GM18526 (cell line): ENCODE data around the gene ILF2.

Experiments
- POLR2A ChIP-seq: IDR thresholded peaks from 3 replicates; pipeline ENCODE4 v1.6.1; 2011; ENCODE audit not compliant: insufficient read length; ENCODE audit errors: extremely low read depth

ILF2 gene

GRCh38 chr1:153640861-153641260 is 29.9 kb downstream of the ILF2 start:
- TF ChIP-seq POLR2A, result no peak

GRCh38 chr1:153639280-153639679 is 31.5 kb downstream of the ILF2 start:
- no peak for TF ChIP-seq POLR2A

- no peak for TF ChIP-seq POLR2A
Measured at GRCh38 chr1:153638261-153638660, 32.5 kb downstream of the ILF2 start.

- TF ChIP-seq POLR2A, result no peak
Measured at GRCh38 chr1:153636312-153636711, 34.5 kb downstream of the ILF2 start.

- no peak for TF ChIP-seq POLR2A
Measured at GRCh38 chr1:153635872-153636271, 34.9 kb downstream of the ILF2 start.

GRCh38 chr1:153633754-153634665 is 36.8 kb downstream of the ILF2 start, which contains the start of gene CHTOP:
Gene CHTOP, plus strand, starts transcription at chr1:153634066. Its CDS starts 2,523 bp downstream, at chr1:153636589.
- TF ChIP-seq POLR2A, result peak; percentile 94

GRCh38 chr1:153633161-153633753 is 37.5 kb downstream of the ILF2 start:
- no peak for TF ChIP-seq POLR2A

GRCh38 chr1:153631047-153632022 is 39.5 kb downstream of the ILF2 start:
- no peak for TF ChIP-seq POLR2A

- TF ChIP-seq POLR2A, result no peak
Measured at GRCh38 chr1:153630384-153630783, 40.4 kb downstream of the ILF2 start.

- TF ChIP-seq POLR2A, result no peak
Measured at GRCh38 chr1:153629971-153630370, 40.8 kb downstream of the ILF2 start.

- no peak for TF ChIP-seq POLR2A
Measured at GRCh38 chr1:153629343-153629665, 41.5 kb downstream of the ILF2 start.

- TF ChIP-seq POLR2A, result no peak
Measured at GRCh38 chr1:153628638-153629342, 42.0 kb downstream of the ILF2 start.

GRCh38 chr1:153627715-153628626 is 42.8 kb downstream of the ILF2 start, which contains the start of gene S100A1:
Gene S100A1, plus strand, starts transcription at chr1:153628434. Its CDS starts 2,088 bp downstream, at chr1:153630522.
- no peak for TF ChIP-seq POLR2A
